HG02852 (cell line): ENCODE data around the gene PRKAG3.
"Not testable (repeated sequence)": the region's sequence is repeated elsewhere in the genome, so short reads cannot be mapped to it uniquely, and the experiment has no call there.

ENCODE experiments used
- ATAC-seq: cut with Tn5 transposase; IDR thresholded peaks from one replicate; pipeline ENCODE4 v1.9.1; 2021; ENCODE audit warnings: mild to moderate bottlenecking, moderate library complexity; ENCODE audit not compliant: unreplicated experiment

Gene PRKAG3

DNA sequence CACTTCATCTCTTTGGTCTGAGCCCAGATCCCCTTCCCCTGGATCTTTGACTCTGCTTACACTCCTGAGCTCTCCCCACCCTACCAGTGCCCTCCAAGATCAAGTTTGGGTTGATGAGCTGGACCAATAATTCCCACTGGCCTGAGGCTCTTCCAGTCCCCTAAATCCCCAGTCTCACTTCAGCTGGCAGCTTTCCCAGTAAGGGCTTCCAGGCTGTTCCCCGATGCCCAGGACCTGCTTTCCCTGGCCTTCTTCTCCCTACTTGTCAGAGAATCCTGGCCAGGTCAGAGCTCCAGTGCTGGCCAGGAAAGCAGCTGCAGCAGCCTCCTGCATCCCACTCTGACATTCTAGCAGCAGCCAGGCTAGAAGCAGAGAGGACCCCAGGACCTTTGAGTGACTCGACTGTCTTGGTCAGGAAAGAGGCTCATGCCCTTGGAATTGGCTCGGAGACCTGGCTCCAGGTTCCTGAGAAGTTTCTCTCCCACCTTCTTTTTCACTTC, 31.5 kb upstream of the PRKAG3 start:
- no peak for ATAC-seq

DNA sequence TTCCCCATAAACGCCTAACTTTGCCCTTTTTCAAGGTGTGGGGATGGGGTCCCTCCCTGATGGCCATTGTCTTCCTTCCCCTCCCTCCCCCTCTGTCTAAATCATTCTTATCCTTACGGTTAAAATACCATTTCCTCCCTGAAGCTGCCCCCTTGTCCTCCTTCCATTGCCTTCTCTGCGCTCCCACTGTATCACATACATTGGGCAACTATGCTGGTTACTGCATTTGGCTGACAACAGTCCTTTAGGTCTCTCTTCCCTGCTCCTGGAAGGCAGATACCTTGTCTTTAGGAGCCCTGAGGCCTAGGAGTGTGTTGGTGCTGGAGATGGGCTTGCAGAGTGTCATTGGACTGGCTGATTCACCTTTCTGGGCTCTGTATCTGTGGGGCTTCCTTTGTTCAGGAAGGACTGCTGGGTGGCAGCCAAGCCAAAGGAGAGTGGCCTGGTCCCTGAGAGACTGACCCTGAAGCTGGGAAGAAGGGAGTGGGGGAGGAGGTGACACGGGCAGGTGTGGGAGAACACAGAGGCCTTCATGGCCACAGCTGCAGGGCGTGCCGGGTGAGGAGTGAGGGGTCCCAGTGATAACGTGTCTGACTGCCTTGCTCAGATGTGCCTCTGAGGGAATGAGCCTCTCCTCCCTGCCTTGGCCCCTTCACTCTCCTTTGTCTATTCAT, 30.2 kb upstream of the PRKAG3 start:
- ATAC-seq: no peak

DNA sequence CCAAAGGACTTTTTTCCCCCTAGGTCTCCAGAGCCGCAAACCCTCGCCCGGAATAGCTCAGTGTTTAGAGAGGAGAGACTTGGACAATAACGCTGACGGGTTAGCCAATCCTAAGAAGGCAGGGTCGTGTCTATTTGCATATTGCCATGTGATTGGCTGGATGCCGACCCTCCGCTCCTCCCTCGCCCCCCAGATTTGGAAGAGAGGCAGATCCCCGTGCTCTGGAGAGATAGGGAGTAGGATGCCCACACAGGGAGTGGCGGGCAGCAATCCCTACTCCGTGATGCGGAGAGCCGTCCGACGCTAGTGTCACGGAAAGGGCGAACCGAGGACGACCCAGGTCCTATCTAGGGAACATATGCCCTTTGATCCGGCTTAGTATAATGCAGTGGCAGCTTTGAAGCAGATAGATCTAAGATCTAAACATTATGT, 29.4 kb upstream of the PRKAG3 start:
- ATAC-seq: no peak

DNA sequence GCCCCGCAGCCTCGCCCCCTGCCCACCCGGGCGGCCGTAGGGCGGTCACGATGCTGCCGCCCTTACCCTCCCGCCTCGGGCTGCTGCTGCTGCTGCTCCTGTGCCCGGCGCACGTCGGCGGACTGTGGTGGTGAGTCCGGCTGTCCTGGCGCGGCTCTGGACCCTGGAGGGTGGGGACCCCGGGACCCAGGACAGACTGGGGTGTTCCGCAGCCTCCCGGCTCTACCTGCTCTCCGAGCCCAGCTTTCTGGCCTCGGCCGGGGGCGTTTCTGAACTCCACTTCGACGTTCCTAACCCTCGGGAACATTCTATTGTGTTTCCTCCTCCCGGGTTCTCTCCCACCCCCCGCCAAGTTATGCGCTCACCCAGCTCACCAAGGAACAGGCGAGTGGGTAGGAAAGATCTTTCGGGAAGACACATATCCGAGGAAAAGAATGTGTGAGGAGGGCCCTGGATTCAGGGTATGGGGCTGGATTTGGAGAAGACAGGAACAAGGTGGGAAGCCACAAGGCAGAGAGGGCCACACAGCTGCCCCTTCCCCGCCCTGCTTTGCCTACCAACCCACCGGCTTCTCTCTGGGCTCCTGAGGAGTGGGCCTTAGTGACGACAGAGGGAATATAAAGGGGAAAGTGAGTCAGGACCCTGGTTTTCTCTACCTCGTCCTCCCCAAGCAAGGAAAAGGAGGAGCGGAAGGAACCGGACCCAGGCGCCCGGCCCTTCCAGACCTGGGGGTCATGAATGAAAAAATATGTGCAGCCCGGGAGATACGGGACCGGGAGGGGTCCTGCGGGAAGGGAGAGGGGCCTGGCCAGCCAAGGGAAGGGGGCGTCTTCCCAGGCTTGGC, 28.6 kb upstream of the PRKAG3 start:
- no peak for ATAC-seq

DNA sequence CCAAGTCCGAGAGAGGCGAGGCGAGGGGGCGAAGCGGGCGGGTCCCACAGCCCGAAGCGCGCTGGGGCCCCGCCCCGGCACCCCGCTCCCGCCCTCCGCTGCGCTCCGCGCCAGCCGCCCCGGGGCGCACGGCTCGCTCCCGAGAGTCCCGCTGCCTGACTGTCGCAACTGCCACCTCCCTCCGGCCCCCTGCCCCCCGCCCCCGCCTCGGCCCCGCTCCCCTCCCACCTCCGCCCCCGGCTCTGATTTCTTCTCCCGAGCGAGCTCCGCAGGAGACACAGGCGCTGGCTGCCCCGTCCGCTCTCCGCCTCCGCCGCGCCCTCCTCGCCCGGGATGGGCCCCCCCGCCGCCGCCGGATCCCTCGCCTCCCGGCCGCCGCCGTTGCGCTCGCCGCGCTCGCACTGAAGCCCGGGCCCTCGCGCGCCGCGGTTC, 28.0 kb upstream of the PRKAG3 start, which contains the start of gene WNT6:
TSS of gene WNT6 (plus strand) at position 250 of the 432 bp plus-strand sequence. CDS start 233 bp downstream, outside the sequence.
- ATAC-seq: no peak

DNA sequence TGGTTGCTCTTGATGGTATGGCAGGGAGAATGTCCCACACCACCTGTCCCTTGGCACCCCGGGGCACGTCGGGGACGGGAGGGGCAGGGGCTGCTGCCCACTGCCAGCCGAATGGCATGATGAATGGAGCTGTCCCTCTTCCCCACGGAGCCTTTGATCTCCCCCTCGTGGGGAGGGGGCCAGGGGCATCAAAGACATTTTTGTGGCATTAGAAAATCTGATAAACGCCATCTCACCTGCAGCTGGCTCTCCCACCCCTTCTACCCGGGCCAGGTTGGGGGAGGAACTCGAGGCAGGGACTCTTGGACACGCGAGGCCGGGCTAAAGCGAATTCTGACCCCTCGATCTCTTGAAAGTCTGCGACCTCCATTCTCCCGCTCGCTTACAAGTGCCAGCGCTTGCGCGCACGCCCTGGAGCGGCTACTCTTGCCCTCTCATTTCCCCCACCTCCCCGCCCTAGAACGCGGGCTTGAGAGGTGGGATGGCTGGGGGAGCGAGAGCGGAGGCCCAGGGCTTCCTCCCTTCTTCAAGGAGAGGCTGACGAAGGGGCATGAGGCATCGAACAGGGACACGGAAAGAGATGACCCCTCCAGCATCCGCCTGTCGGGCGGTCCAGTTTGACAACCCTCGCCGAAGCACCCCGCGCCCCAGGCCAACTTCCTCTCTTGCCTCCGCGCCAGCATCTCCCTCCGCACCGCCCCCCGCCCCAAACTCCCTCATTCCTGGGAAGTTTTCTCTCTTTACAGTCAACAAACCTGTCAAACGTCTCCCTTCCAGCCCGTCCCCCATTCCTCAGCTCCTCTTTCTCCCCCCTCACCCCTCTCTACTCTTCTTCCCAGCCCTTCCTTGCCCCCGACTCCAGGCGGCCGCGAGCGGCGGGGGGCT, 27.3 kb upstream of the PRKAG3 start:
- no peak for ATAC-seq

DNA sequence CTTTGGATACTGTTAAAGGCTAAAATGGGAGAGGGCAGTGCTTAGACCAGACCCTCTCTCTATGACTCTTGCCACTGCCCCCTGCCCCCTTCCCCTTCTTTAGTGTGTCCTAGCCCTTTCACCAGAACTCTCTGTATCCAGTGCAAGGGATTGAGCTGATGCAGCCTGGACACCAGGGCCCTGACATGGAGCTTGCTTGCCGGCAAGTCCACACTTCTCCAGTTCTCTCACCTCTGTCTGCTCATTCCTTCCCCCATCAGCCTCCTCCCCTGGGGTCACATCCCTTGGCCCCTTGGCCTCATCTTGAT, 26.5 kb upstream of the PRKAG3 start:
- no peak for ATAC-seq

DNA sequence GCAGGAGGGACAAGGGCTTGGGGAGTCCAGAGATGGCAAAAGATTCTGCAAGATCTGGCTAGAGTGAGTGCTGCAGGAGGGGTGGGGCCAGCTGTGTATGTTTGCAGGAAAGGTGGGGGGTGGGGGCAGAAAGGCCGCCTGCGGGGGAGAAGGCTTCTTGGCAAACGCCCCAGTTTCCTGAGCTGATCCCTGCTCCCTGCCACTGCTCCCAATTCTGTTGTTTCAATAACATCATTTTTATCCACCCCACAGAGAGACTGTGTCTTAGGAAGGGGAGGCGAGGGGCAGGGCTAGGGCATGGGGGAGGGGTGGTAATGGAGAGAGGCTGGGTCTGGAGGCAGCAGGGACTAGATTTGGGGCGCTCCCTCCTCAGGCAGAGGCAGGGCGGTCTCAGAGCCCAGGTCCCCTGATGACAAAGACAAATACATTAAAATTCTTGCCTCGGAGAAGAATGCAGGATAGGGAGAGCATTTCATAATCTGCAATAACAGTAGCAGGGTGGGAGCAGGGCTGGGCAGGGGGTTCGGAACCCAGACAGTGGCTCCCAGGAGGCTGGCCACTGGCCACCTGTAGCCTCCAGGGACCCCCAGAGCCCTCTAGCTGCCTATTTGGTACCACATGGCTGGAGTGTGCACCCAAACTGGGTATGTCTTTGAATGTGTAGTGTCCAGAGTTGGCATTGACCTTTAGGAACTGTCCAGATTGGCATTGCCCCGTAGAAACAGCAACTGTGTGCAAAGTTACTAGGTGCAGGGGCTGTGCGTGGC, 26.0 kb upstream of the PRKAG3 start:
- ATAC-seq: no peak

DNA sequence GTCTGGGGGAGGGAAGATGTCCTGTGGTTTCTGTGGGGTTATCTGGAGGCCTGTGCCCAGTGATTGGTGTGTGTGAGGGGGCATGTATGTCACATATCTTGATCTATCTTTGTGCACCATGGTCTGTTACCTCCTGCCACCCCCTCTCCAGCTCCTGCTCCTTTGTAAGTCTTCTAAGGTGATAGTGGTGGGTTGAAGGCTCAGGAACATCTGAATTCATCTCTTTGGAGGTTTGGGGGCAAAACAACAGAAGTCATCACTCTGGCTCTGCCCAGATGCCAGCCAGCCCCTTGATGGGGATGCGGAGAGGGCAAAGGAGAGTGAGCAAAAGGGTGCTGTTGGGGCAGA, 25.3 kb upstream of the PRKAG3 start:
- no peak for ATAC-seq

DNA sequence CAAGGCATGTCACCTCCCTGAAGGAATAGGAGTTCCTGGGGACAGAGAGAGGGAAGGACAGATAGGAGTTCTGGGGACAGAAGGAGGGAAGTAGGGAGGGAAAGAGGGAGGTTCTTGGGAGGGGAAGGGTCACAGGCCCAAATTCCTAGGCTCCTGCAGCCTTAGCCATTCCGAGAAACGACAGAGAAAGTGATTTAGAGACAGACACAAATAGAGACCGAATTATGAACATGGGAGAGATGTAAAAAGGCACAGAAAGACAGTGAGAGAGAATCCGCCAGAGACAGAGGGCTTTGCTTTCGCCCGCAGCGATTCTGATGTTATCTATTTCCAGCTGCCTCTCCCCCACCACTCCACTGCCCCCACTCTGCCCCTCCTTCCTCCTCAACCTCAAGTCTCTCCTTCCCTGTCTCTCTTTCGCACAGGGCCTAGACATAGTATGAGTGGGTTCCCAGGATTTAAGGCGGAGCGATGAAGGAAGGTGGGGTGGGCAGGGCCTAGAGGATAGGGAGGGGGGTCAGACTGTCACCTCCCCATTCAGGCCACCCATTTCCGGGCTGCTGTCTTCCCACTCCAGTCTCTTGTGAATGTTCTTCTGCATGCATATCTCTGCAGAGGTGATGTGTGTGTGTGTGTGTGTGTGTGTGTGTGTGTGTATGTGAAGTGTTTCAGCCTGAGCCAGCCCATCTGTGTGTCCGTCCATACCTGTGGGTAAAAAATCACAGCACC, 24.7 kb upstream of the PRKAG3 start:
- ATAC-seq: no peak

DNA sequence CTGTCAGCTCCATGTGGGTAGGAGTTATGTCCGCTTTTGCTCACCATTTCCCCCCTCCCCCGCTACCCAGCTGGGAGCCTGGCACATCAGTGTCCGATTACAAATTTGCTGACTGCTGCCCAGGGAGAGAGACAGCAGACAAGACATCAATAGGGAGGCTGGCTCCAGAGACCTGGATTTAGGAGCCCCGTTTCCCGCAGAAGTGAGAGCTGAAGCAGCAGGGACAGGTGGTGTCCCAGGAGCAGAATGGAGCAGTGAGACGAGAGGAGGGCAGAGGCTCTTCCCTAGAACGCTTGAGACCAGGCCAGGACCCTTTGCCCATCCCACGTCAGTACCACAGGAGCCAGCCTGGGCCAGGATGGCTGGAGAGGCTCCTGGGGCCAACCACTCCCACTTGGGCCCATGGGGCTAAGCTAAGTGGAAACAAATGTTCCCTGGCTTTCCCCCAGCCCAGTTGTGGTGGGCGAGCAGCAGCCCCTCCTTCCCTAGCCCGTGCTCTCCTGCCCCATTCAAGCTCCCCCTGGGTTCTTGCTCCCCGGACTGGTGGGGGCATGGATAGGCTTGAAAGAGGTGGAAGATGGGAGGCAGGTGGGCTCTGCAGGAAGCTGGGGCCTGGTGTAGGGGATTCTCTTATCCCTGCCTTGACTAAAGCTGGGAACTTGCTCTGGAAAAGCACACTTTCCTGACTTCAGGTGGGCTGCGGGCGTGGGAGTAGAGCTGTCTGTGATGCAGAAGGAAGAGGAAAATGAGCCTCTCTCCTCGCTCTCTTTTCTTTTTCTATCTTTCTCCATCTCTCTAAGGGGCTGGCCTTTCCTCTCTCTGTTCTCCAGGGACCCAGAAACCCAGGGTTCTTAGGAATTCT, 23.9 kb upstream of the PRKAG3 start:
- no peak for ATAC-seq

DNA sequence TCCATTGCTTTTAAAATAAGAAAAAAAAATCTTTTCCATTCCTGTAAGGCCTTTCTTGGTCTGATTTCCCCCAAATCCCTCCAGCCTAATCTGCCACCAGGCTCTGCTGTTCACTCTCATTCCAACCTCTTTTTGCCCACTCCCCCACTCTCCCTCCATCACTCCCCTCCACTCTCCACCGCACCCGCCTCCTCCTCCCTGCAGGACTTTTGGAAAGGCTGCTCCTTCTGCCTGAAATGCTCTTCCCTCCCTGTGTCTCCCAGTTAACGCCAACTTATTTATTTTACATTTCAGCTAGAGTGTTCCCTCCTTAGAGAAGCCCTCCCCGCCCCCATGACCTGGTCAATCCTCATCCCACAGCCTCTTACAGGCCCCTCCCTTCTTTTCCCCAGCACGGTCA, 23.3 kb upstream of the PRKAG3 start:
- ATAC-seq: no peak

DNA sequence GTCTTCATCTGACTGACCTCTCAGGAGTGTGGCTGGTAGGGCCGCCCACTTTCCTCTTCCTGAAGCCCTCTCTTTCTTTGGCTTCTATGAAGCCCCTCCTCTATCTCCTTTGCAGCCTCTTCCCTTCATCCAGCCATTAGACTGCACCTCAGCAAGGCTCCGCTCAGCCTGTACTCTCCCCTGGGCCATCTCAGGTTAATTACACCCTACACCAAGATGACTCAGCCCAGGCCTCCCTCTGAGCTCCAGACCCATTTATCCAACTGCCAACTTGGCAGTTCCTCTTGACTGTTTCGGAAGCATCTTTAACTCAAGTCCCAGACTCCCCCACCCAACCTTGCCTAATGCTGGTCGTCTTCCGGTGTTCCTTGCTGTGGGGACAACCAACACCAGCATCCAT, 22.2 kb upstream of the PRKAG3 start:
- ATAC-seq: no peak

DNA sequence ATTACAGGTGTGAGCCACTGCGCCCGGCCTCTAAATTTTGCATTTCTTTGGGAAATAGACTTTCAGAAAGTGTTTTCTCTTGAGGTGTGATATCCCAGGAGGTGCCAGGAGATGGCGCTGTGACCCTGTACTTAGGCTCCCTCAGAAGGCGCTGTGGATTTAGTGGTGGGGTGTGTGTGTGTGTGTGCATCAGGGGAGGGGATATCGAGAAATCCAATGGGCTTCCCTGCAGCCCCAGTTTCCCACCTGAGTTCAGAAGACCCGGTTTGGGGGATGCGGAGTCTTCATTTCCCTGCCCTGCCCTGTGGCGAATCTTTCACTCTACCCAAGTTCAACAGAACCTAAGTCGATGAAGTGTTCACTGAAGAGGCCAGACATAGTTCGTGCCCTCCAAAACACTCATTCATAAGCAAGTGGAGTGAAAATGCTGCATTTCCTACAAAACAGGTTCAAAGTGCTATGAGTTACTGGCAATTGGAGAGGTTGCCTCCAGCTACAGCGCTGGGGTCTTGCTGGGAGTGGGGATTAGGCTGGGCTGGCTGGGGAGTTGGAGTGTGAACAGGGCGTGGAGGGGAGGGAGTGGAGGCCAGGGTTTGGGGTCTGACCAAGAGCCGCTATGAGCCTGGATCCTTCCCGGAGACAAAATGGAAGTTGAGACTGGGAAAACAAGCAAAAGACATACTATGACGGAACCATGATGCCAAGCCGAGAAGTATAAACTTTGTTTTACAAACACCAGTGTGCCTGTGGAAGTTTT, 21.5 kb upstream of the PRKAG3 start:
- no peak for ATAC-seq

DNA sequence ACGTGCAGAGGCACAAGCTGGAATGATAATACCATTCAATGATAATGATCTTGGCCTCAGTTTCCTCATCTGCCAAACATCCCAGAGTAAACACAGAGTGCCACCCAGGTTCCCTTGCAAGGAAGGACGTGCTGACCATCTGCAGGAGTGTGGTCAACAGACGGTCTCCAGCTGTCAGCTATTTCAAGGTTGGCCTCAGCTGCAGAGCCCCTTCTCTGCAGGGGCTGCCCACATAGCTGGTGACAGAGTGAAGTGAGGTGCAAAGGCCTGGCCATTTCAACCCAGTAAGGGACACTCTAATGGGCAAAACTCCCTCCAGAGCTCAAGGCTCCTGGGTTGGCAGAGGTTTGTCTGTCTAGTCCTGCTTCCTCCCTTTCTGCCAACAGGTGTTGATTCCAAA, 19.7 kb upstream of the PRKAG3 start:
- ATAC-seq: no peak

DNA sequence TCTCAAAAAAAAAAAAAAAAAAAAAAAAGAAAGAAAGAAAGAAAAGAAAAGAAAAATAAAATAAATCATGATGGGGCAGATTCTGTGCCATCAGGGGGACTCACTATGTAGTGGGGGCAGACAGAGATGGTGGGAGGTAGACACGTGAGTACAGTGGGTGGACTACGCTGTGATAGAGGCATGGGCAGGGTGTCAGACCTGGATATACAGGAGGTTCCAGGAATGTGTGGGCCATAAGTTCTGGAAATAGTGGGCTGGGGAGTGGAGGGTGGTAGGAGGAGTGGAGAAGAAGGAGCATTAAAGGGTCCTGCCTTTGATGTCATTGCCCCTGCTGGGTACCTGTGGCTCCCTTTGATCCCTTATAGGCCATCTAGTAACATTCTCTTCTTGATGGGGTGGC, 19.2 kb upstream of the PRKAG3 start:
- no peak for ATAC-seq

DNA sequence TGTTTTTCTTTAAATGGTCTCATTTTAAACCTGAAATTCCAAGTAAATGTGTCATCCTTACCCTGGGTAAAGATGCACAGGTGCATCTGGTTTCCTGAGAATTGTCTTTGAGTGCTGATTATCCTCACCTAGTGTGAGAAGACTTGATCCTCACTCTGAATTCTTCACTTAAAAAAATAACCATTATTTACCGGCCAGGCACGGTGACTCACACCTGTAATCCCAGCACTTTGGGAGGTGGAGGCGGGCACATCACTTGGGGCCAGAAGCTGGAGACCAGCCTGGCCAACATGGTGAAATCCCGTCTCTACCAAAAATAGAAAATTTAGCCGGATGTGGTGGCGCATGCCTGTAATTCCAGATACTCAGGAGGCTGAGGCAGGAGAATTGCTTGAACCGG, 18.1 kb upstream of the PRKAG3 start:
- ATAC-seq: no peak

DNA sequence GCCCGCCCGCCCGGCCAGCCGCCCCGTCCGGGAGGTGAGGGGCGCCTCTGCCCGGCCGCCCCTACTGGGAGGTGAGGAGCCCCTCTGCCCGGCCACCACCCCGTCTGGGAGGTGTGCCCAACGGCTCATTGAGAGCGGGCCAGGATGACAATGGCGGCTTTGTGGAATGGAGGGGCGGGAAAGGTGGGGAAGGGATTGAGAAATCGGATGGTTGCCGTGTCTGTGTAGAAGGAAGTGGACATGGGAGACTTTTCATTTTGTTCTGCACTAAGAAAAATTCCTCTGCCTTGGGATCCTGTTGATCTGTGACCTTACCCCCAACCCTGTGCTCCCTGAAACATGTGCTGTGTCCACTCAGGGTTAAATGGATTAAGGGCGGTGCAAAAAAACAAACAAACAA, 15.4 kb upstream of the PRKAG3 start:
- not testable (repeated sequence) for ATAC-seq
